Common myeloid progenitor, CD34-positive (primary cell): Measurements from ENCODE around the gene TAF6.
A peak's percentile ranks its signal among the peaks of the same experiment; 100 is the strongest.
"Not testable (repeated sequence)": the region's sequence is repeated elsewhere in the genome, so short reads cannot be mapped to it uniquely, and the experiment has no call there.

Experiments
- CTCF ChIA-PET: fragments of 350-600 bp; sonication (Branson Sonifier 250); formaldehyde crosslinking; loops from one replicate; lab custom pipeline; 2021; ENCODE audit warnings: antibody characterized with exemption; lab: Charles Lee
- POLR2A ChIA-PET: fragments of 350-600 bp; sonication (Branson Sonifier 250); formaldehyde crosslinking; loops from one replicate; lab custom pipeline; 2021; ENCODE audit warnings: antibody characterized with exemption; lab: Charles Lee
- DNase-seq, 3 donors: peaks; one replicate each; pipeline versions ENCODE4 v3.0.0 to v3.0.0-alpha.2; 2013
- H3K27ac ChIP-seq, 2 experiments: 1 replicate in 1 of 2; 2 replicates in 1 of 2; pipeline ENCODE4 v1.7.0; 2013; ENCODE audit warnings: inconsistent platforms in 2 of 2, low read length in 2 of 2, mild to moderate bottlenecking in 2 of 2, low read depth in 1 of 2, moderate library complexity in 1 of 2; ENCODE audit not compliant: severe bottlenecking in 2 of 2, insufficient read depth in 1 of 2, poor library complexity in 1 of 2
- H3K27me3 ChIP-seq, 5 experiments: replicated peaks in 2 of 5; 1 replicate in 3 of 5; 2 replicates in 2 of 5; pipeline versions ENCODE4 v1.6.1 to v1.7.0; 2013; ENCODE audit warnings: low read length in 4 of 5, mild to moderate bottlenecking in 2 of 5, moderate library complexity in 2 of 5, inconsistent platforms in 1 of 5; ENCODE audit not compliant: insufficient read depth in 5 of 5, control insufficient read depth in 4 of 5
- H3K36me3 ChIP-seq, 4 experiments: 1 replicate in 2 of 4; 2 replicates in 2 of 4; pipeline versions ENCODE4 v1.6.1 to v1.7.0; 2013; ENCODE audit warnings: low read length in 3 of 4, control low read depth in 1 of 4, mild to moderate bottlenecking in 1 of 4; ENCODE audit not compliant: control insufficient read depth in 4 of 4, insufficient read depth in 4 of 4
- H3K4me1 ChIP-seq, 4 experiments: 1 replicate in 3 of 4; 2 replicates in 1 of 4; pipeline versions ENCODE4 v1.6.1 to v1.7.1; 2013; ENCODE audit warnings: low read length in 3 of 4, mild to moderate bottlenecking in 3 of 4, control low read depth in 1 of 4, inconsistent platforms in 1 of 4, moderate library complexity in 1 of 4; ENCODE audit not compliant: control insufficient read depth in 4 of 4, insufficient read depth in 4 of 4; ENCODE audit errors: control extremely low read depth in 1 of 4
- H3K4me3 ChIP-seq, 7 experiments: 1 replicate in 4 of 7; 2 replicates in 3 of 7; pipeline versions ENCODE4 v1.5.1 to v1.7.0; 2013; ENCODE audit warnings: mild to moderate bottlenecking in 7 of 7, low read length in 6 of 7, moderate library complexity in 6 of 7, inconsistent platforms in 2 of 7, low read depth in 2 of 7, control low read depth in 1 of 7; ENCODE audit not compliant: insufficient read depth in 4 of 7, control insufficient read depth in 1 of 7; ENCODE audit errors: extremely low read depth in 1 of 7
- H3K9me3 ChIP-seq, 5 experiments: 1 replicate in 4 of 5; 2 replicates in 1 of 5; pipeline versions ENCODE4 v1.6.1 to v1.7.1; 2013; ENCODE audit warnings: low read length in 4 of 5, mild to moderate bottlenecking in 2 of 5, inconsistent platforms in 1 of 5, low read depth in 1 of 5, moderate library complexity in 1 of 5; ENCODE audit not compliant: control insufficient read depth in 4 of 5, insufficient read depth in 2 of 5; ENCODE audit errors: control extremely low read depth in 1 of 5
- WGBS: methylation state at CpG from one replicate; pipeline ENCODE4 v1.1.5; 2013; ENCODE audit not compliant: insufficient coverage; 5-methylcytosine and 5-hydroxymethylcytosine counted together

Gene TAF6

DNA sequence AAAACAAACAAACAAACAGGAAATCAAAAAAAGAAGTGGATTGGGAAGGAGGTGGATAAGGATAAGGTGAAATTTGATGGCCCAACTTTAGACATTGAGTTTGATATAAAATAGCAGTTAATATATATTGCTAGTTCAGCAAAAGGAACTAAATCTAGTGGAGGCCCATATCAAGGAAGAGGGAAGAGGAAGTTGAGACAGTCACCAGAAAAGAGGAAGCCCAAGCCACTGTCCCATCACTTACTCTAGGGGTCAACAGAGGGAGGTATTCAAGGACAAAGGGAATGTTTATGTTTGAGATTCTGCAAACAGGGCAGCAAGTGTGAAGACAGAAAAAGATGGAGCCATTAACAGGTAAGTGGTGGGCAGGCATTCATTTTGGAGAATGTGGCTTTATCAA is 33.2 kb upstream of the TAF6 start:
- Histone ChIP-seq H3K9me3 (no peaks in the 10 kb centered on the region), H3K4me1 (peaks cover 9 to 45% (median 34%) of the 10 kb centered on the region in 4 experiments), H3K27ac (no peak overlapping the region), H3K4me3 (no peak overlapping the region), H3K27me3 (no peaks in the 10 kb centered on the region), H3K36me3 (peaks cover 4 to 40% (median 27%) of the 10 kb centered on the region in 4 experiments)
- DNase-seq = peak in 2 of 3 donors; percentile 53 to 67
- ChIA-PET POLR2A (no interaction called here), CTCF (interaction anchor here (0.7 to 1.0 kb wide), 4 partner anchors 20 to 149 kb away, joined by 3 to 6 read pairs (median 3); no protein-coding TSS in a partner anchor)

- H3K27me3 ChIP-seq = no peaks in the 10 kb centered on the region
- 0% methylated on average over 33 of the region's 46 CpGs for WGBS
- ChIA-PET POLR2A (interaction anchor here (0.6 kb wide), 1 partner anchor 310 kb away, joined by 3 read pairs; no protein-coding TSS in a partner anchor), CTCF (interaction anchor here (1.3 to 4.5 kb wide), 3 partner anchors 8 to 18 kb away, joined by 3 to 22 read pairs (median 9); no protein-coding TSS in a partner anchor)
- no peaks in the 10 kb centered on the region for H3K9me3 ChIP-seq
- H3K4me3 ChIP-seq = peak within 1 kb of the TSS; percentile 64 to 97 (median 92)
- H3K27ac ChIP-seq = peak within 1 kb of the TSS; percentile 70 to 85
- DNase-seq = peak; percentile 98 to 99 (median 99)
- H3K36me3 ChIP-seq = peaks cover 0 to 11% (median 6%) of the 10 kb centered on the region in 4 experiments
- H3K4me1 ChIP-seq = peaks cover 9 to 31% (median 25%) of the 10 kb centered on the region in 4 experiments
These were observed 29.6 kb upstream of the TAF6 start, which contains the start of gene LAMTOR4 for GRCh38 chr7:100148559-100149328. Gene LAMTOR4, plus strand, starts transcription at chr7:100148918. Its CDS starts 55 bp downstream, at chr7:100148973.

GRCh38 chr7:100148225-100148558 is 29.0 kb upstream of the TAF6 start:
- ChIA-PET CTCF (interaction anchor here (1.1 to 4.5 kb wide), 4 partner anchors 8 to 20 kb away, joined by 3 to 22 read pairs (median 6); no protein-coding TSS in a partner anchor), POLR2A (interaction anchor here (0.6 kb wide), 1 partner anchor 311 kb away, joined by 3 read pairs; no protein-coding TSS in a partner anchor)
- Histone ChIP-seq H3K4me3 (peak overlapping the region; percentile 25 to 97 (median 92)), H3K9me3 (no peaks in the 10 kb centered on the region), H3K36me3 (peaks cover 0 to 5% (median 3%) of the 10 kb centered on the region in 4 experiments), H3K27ac (peak overlapping the region in 1 of 2 experiments; percentile 85), H3K27me3 (no peaks in the 10 kb centered on the region), H3K4me1 (peaks cover 9 to 31% (median 25%) of the 10 kb centered on the region in 4 experiments)
- no peak for DNase-seq
- 14% methylated on average over 13 of the region's 14 CpGs for WGBS

DNA sequence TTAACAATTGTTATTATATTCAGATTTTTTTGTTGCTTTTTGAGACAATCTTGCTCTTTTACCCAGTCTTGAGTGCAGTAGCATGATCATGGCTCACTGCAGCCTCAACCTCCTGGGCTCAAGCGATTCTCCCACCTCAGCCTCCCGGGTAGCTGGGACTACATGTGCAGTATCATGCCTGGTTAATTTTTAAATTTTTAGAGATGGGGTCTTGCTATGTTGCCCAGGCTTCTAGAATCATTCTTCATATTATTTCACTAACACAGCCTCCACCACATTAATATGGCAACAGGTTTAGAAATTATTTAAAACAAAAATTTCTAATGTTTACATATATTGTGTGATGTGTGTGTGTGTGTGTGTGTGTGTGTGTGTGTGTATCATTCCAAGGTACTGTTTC is 28.1 kb upstream of the TAF6 start:
- Histone ChIP-seq H3K27me3 (no peaks in the 10 kb centered on the region), H3K36me3 (peaks cover 0 to 2% (median under 1%) of the 10 kb centered on the region in 4 experiments), H3K4me1 (peaks cover 9 to 25% (median 22%) of the 10 kb centered on the region in 4 experiments), H3K4me3 (no peak overlapping the region), H3K27ac (no peak overlapping the region), H3K9me3 (no peaks in the 10 kb centered on the region)
- DNase-seq = no peak
- no CpG with 5 or more reads among the region's 2 CpGs for WGBS
- POLR2A ChIA-PET = no interaction called here
- CTCF ChIA-PET = interaction anchor here (1.1 to 4.5 kb wide), 3 partner anchors 9 to 19 kb away, joined by 3 to 22 read pairs (median 9); no protein-coding TSS in a partner anchor

DNA sequence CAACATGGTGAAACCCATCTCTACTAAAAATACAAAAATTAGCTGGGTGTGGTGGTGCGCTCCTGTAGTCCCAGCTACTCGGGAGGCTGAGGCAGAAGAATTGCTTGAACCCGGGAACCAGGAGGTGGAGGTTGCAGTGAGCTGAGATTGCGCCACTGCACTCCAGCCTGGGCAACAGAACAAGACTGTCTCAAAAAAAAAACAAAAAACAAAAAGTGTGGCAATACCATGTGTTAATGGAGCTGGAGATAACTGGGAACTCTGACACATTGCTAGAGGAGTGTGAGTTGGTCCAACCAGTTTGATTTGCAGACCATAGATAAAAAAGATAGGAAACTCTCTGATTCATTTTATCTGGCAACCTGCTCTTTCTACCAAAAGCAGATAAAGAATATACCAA is 27.2 kb upstream of the TAF6 start:
- 100% methylated on average over 2 of the region's 4 CpGs for WGBS
- H3K36me3 ChIP-seq, DNase-seq, H3K4me3 ChIP-seq, H3K9me3 ChIP-seq, POLR2A ChIA-PET, H3K27ac ChIP-seq, H3K27me3 ChIP-seq: not testable (repeated sequence)
- H3K4me1 ChIP-seq = peaks cover 6 to 24% (median 20%) of the 10 kb centered on the region in 4 experiments
- CTCF ChIA-PET = interaction anchor here (4.5 kb wide), 1 partner anchor 13 kb away, joined by 22 read pairs; no protein-coding TSS in a partner anchor

- ChIA-PET CTCF (interaction anchor here (3.8 kb wide), 1 partner anchor 11 kb away, joined by 20 read pairs; no protein-coding TSS in a partner anchor), POLR2A (no interaction called here)
- Histone ChIP-seq H3K36me3 (no peaks in the 10 kb centered on the region), H3K4me3 (no peak overlapping the region), H3K4me1 (peaks cover 2 to 14% (median 8%) of the 10 kb centered on the region in 4 experiments), H3K27me3 (no peaks in the 10 kb centered on the region), H3K9me3 (no peaks in the 10 kb centered on the region), H3K27ac (no peak overlapping the region)
- 100% methylated on average over 3 of the region's 3 CpGs for WGBS
- no peak for DNase-seq
These were observed 23.3 kb upstream of the TAF6 start for GRCh38 chr7:100142461-100142860.
